ENCODE data around the gene RBBP9.
"Not testable (repeated sequence)": the region's sequence is repeated elsewhere in the genome, so short reads cannot be mapped to it uniquely, and the experiment has no call there.

RBBP9 gene

GRCh38 chr20:18507218-18508191 lies 10.5 kb upstream of the RBBP9 start, which contains the start of gene SEC23B:
TSS of gene SEC23B (plus strand) at chr20:18507940. CDS start at chr20:18510836, 2,896 bp downstream.
- peak within 1 kb of the TSS; percentile 82 to 94 for H3K4me3 ChIP-seq (ENCODE audit: low read depth in 1 of 2, low read length in 2 of 2)
- H3K9me3 ChIP-seq (ENCODE audit: control insufficient read depth in 1 of 2, low read length in 2 of 2), result no peaks in the 10 kb centered on the region
- peak within 1 kb of the TSS; percentile 89 to 93 for H3K9ac ChIP-seq (ENCODE audit: low read depth in 1 of 2, low read length in 2 of 2)
- peaks cover 6 to 9% of the 10 kb centered on the region in 2 donors for H3K4me1 ChIP-seq (ENCODE audit: control insufficient read depth in 1 of 2, insufficient read depth in 2 of 2, low read length in 2 of 2)
- peak within 1 kb of the TSS; percentile 99 for H3K27ac ChIP-seq (ENCODE audit: low read depth, low read length)
- no peaks in the 10 kb centered on the region for H3K27me3 ChIP-seq (ENCODE audit: control insufficient read depth in 1 of 2, insufficient read depth in 2 of 2, low read length in 2 of 2)
- peaks cover 0 to 18% of the 10 kb centered on the region in 2 donors for H3K36me3 ChIP-seq (ENCODE audit: control insufficient read depth in 1 of 2, insufficient read depth in 2 of 2, low read length in 2 of 2)

- H3K4me1 ChIP-seq (ENCODE audit: control insufficient read depth in 1 of 2, insufficient read depth in 2 of 2, low read length in 2 of 2), result peaks cover 6 to 9% of the 10 kb centered on the region in 2 donors
Observed at GRCh38 chr20:18506744-18507143, 9.7 kb upstream of the RBBP9 start.

GRCh38 chr20:18504479-18505060 lies 7.5 kb upstream of the RBBP9 start:
- no peaks in the 10 kb centered on the region for H3K36me3 ChIP-seq (ENCODE audit: control insufficient read depth in 1 of 2, insufficient read depth in 2 of 2, low read length in 2 of 2)
- H3K9me3 ChIP-seq (ENCODE audit: control insufficient read depth in 1 of 2, low read length in 2 of 2), result no peaks in the 10 kb centered on the region
- H3K4me3 ChIP-seq (ENCODE audit: low read depth in 1 of 2, low read length in 2 of 2), result no peak overlapping the region
- no peak overlapping the region for H3K9ac ChIP-seq (ENCODE audit: low read depth in 1 of 2, low read length in 2 of 2)
- H3K27me3 ChIP-seq (ENCODE audit: control insufficient read depth in 1 of 2, insufficient read depth in 2 of 2, low read length in 2 of 2), result no peaks in the 10 kb centered on the region
- H3K27ac ChIP-seq (ENCODE audit: low read depth, low read length), result no peak overlapping the region
- peaks cover 6 to 9% of the 10 kb centered on the region in 2 donors for H3K4me1 ChIP-seq (ENCODE audit: control insufficient read depth in 1 of 2, insufficient read depth in 2 of 2, low read length in 2 of 2)

More at GRCh38 chr20:18506744-18507143, 9.7 kb upstream of the RBBP9 start:
- no peaks in the 10 kb centered on the region for H3K27me3 ChIP-seq (ENCODE audit: control insufficient read depth in 1 of 2, insufficient read depth in 2 of 2, low read length in 2 of 2)
- peaks cover 0 to 13% of the 10 kb centered on the region in 2 donors for H3K36me3 ChIP-seq (ENCODE audit: control insufficient read depth in 1 of 2, insufficient read depth in 2 of 2, low read length in 2 of 2)
- peak overlapping the region; percentile 89 to 93 for H3K9ac ChIP-seq (ENCODE audit: low read depth in 1 of 2, low read length in 2 of 2)
- peak overlapping the region; percentile 99 for H3K27ac ChIP-seq (ENCODE audit: low read depth, low read length)
- peak overlapping the region; percentile 82 to 94 for H3K4me3 ChIP-seq (ENCODE audit: low read depth in 1 of 2, low read length in 2 of 2)
- H3K9me3 ChIP-seq (ENCODE audit: control insufficient read depth in 1 of 2, low read length in 2 of 2), result no peaks in the 10 kb centered on the region

DNA sequence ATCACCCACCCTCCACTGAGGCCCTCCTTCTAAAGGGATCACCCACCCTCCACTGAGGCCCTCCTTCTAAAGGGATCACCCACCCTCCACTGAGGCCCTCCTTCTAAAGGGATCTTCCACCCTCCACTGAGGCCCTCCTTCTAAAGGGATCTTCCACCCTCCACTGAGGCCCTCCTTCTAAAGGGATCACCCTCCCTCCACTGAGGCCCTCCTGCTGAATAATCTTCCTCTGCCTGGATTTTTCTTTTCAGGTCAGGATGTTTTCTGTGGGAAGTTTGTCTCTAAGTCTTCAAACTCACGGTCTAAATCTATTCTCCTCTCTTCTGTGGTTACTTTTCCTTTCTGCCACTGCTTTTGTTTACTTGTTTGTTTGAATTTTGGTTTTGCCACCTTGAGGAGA lies 4.6 kb upstream of the RBBP9 start:
- H3K4me3 ChIP-seq (ENCODE audit: low read depth in 1 of 2, low read length in 2 of 2); H3K9me3 ChIP-seq (ENCODE audit: control insufficient read depth in 1 of 2, low read length in 2 of 2); H3K9ac ChIP-seq (ENCODE audit: low read depth in 1 of 2, low read length in 2 of 2); H3K27ac ChIP-seq (ENCODE audit: low read depth, low read length); H3K27me3 ChIP-seq (ENCODE audit: control insufficient read depth in 1 of 2, insufficient read depth in 2 of 2, low read length in 2 of 2); H3K4me1 ChIP-seq (ENCODE audit: control insufficient read depth in 1 of 2, insufficient read depth in 2 of 2, low read length in 2 of 2); H3K36me3 ChIP-seq (ENCODE audit: control insufficient read depth in 1 of 2, insufficient read depth in 2 of 2, low read length in 2 of 2): not testable (repeated sequence)

- Histone ChIP-seq H3K9me3 (ENCODE audit: control insufficient read depth in 1 of 2, low read length in 2 of 2) (no peaks in the 10 kb centered on the region), H3K4me1 (ENCODE audit: control insufficient read depth in 1 of 2, insufficient read depth in 2 of 2, low read length in 2 of 2) (peaks cover 7 to 19% of the 10 kb centered on the region in 2 donors), H3K9ac (ENCODE audit: low read depth in 1 of 2, low read length in 2 of 2) (no peak overlapping the region), H3K27ac (ENCODE audit: low read depth, low read length) (no peak overlapping the region), H3K27me3 (ENCODE audit: control insufficient read depth in 1 of 2, insufficient read depth in 2 of 2, low read length in 2 of 2) (no peaks in the 10 kb centered on the region), H3K4me3 (ENCODE audit: low read depth in 1 of 2, low read length in 2 of 2) (peak overlapping the region in 1 of 2 donors; percentile 96), H3K36me3 (ENCODE audit: control insufficient read depth in 1 of 2, insufficient read depth in 2 of 2, low read length in 2 of 2) (peaks cover 0 to 13% of the 10 kb centered on the region in 2 donors)
Observed at GRCh38 chr20:18497603-18498002, 578 bp upstream of the RBBP9 start.

DNA sequence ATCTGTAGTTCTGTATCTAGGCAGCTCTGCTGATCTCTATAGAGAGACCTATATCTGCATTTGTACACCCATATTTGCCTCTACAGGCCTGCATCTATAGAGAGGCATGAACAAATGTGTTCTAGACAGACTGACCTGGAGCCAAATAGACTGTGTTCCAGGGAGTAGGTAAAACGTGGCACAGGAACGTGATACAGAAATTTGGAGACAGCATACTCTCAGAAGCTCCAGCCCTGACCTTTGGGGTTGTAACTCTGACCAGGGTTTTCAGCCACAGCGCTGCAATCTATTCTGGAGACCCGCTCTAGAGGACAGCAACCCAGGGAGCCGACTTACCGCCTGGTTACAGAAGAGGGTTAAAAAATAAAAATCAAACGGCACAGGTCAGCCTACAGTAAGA lies 983 bp downstream of the RBBP9 start:
- Histone ChIP-seq H3K4me3 (ENCODE audit: low read depth in 1 of 2, low read length in 2 of 2) (peak overlapping the region; percentile 96 to 97), H3K4me1 (ENCODE audit: control insufficient read depth in 1 of 2, insufficient read depth in 2 of 2, low read length in 2 of 2) (peaks cover 7 to 19% of the 10 kb centered on the region in 2 donors), H3K27ac (ENCODE audit: low read depth, low read length) (no peak overlapping the region), H3K9me3 (ENCODE audit: control insufficient read depth in 1 of 2, low read length in 2 of 2) (no peaks in the 10 kb centered on the region), H3K9ac (ENCODE audit: low read depth in 1 of 2, low read length in 2 of 2) (peak overlapping the region; percentile 87 to 95), H3K36me3 (ENCODE audit: control insufficient read depth in 1 of 2, insufficient read depth in 2 of 2, low read length in 2 of 2) (peaks cover 7 to 17% of the 10 kb centered on the region in 2 donors), H3K27me3 (ENCODE audit: control insufficient read depth in 1 of 2, insufficient read depth in 2 of 2, low read length in 2 of 2) (no peaks in the 10 kb centered on the region)

- no peak overlapping the region for H3K4me3 ChIP-seq (ENCODE audit: low read depth in 1 of 2, low read length in 2 of 2)
- H3K36me3 ChIP-seq (ENCODE audit: control insufficient read depth in 1 of 2, insufficient read depth in 2 of 2, low read length in 2 of 2), result peaks cover 21 to 48% of the 10 kb centered on the region in 2 donors
- H3K27ac ChIP-seq (ENCODE audit: low read depth, low read length), result no peak overlapping the region
- no peak overlapping the region for H3K9ac ChIP-seq (ENCODE audit: low read depth in 1 of 2, low read length in 2 of 2)
- no peaks in the 10 kb centered on the region for H3K27me3 ChIP-seq (ENCODE audit: control insufficient read depth in 1 of 2, insufficient read depth in 2 of 2, low read length in 2 of 2)
- H3K9me3 ChIP-seq (ENCODE audit: control insufficient read depth in 1 of 2, low read length in 2 of 2), result no peaks in the 10 kb centered on the region
- no peaks in the 10 kb centered on the region for H3K4me1 ChIP-seq (ENCODE audit: control insufficient read depth in 1 of 2, insufficient read depth in 2 of 2, low read length in 2 of 2)
Observed at GRCh38 chr20:18488301-18488700, 8.7 kb downstream of the RBBP9 start.

DNA sequence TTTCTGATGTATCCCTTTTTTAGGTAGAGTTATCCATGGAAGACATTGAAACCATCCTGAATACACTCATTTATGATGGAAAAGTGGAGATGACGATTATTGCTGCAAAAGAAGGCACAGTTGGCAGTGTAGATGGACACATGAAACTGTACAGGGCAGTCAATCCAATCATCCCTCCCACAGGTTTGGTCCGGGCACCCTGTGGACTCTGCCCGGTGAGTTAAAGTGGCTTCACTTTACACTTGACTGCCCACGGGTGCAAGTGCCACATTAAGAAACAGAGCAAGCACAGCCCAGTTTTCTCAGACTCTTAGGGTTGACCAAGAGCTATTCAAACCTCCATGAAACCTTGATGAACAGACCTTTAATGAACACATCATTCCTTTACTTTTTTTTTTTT lies 15.4 kb downstream of the RBBP9 start:
- Histone ChIP-seq H3K36me3 (ENCODE audit: control insufficient read depth in 1 of 2, insufficient read depth in 2 of 2, low read length in 2 of 2) (peaks cover 14 to 61% of the 10 kb centered on the region in 2 donors), H3K27ac (ENCODE audit: low read depth, low read length) (no peak overlapping the region), H3K27me3 (ENCODE audit: control insufficient read depth in 1 of 2, insufficient read depth in 2 of 2, low read length in 2 of 2) (no peaks in the 10 kb centered on the region), H3K9me3 (ENCODE audit: control insufficient read depth in 1 of 2, low read length in 2 of 2) (no peaks in the 10 kb centered on the region), H3K4me3 (ENCODE audit: low read depth in 1 of 2, low read length in 2 of 2) (no peak overlapping the region), H3K4me1 (ENCODE audit: control insufficient read depth in 1 of 2, insufficient read depth in 2 of 2, low read length in 2 of 2) (no peaks in the 10 kb centered on the region), H3K9ac (ENCODE audit: low read depth in 1 of 2, low read length in 2 of 2) (no peak overlapping the region)

- H3K4me3 ChIP-seq (ENCODE audit: low read depth in 1 of 2, low read length in 2 of 2), result no peak overlapping the region
- H3K36me3 ChIP-seq (ENCODE audit: control insufficient read depth in 1 of 2, insufficient read depth in 2 of 2, low read length in 2 of 2), result peaks cover 14 to 61% of the 10 kb centered on the region in 2 donors
- no peaks in the 10 kb centered on the region for H3K4me1 ChIP-seq (ENCODE audit: control insufficient read depth in 1 of 2, insufficient read depth in 2 of 2, low read length in 2 of 2)
- no peak overlapping the region for H3K27ac ChIP-seq (ENCODE audit: low read depth, low read length)
- no peak overlapping the region for H3K9ac ChIP-seq (ENCODE audit: low read depth in 1 of 2, low read length in 2 of 2)
- no peaks in the 10 kb centered on the region for H3K27me3 ChIP-seq (ENCODE audit: control insufficient read depth in 1 of 2, insufficient read depth in 2 of 2, low read length in 2 of 2)
- no peaks in the 10 kb centered on the region for H3K9me3 ChIP-seq (ENCODE audit: control insufficient read depth in 1 of 2, low read length in 2 of 2)
Observed at GRCh38 chr20:18477821-18478220, 19.2 kb downstream of the RBBP9 start.

DNA sequence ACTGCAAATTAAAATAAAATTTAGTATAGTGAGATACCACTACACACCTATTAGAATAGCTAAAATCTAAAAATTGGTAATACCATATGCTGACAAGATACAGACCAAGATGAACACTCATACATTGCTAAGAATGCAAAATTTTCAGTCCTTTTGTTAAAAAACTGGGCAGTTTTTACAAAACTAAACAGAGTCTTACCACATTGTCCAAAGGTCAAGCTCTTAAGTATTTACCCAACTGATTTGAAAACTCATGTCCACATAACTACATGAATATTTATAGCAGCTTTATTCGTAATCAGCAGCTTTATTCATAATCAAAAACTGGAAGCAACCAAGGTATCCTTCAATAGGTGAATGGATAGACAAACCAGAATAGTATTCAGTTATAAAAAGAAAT lies 19.8 kb downstream of the RBBP9 start:
- Histone ChIP-seq H3K36me3 (ENCODE audit: control insufficient read depth in 1 of 2, insufficient read depth in 2 of 2, low read length in 2 of 2) (peaks cover 10 to 55% of the 10 kb centered on the region in 2 donors), H3K27ac (ENCODE audit: low read depth, low read length) (no peak overlapping the region), H3K9me3 (ENCODE audit: control insufficient read depth in 1 of 2, low read length in 2 of 2) (no peaks in the 10 kb centered on the region), H3K27me3 (ENCODE audit: control insufficient read depth in 1 of 2, insufficient read depth in 2 of 2, low read length in 2 of 2) (no peaks in the 10 kb centered on the region), H3K4me3 (ENCODE audit: low read depth in 1 of 2, low read length in 2 of 2) (no peak overlapping the region), H3K4me1 (ENCODE audit: control insufficient read depth in 1 of 2, insufficient read depth in 2 of 2, low read length in 2 of 2) (no peaks in the 10 kb centered on the region), H3K9ac (ENCODE audit: low read depth in 1 of 2, low read length in 2 of 2) (no peak overlapping the region)

All from duodenal mucosa (tissue), 2 donors.